ENCODE data around the gene FBN1. TPM values are rescaled to one million over a fixed set of nuclear protein-coding genes. Genes with fewer than 3 reads are reported as not detected.

Gene FBN1
- total and polyA plus RNA-seq, 2 experiments from 2014 or later = 2.1 to 5.3 TPM

GRCh38 chr15:48592933-48593332 is 52.6 kb downstream of the FBN1 start:
- no peaks in the 10 kb centered on the region for H3K9me3 ChIP-seq (ENCODE audit: low read depth)
- no peaks in the 10 kb centered on the region for H3K27me3 ChIP-seq
- no peak overlapping the region for H3K4me3 ChIP-seq
- no peak overlapping the region for H3K27ac ChIP-seq
- TF ChIP-seq, protein P1, sequence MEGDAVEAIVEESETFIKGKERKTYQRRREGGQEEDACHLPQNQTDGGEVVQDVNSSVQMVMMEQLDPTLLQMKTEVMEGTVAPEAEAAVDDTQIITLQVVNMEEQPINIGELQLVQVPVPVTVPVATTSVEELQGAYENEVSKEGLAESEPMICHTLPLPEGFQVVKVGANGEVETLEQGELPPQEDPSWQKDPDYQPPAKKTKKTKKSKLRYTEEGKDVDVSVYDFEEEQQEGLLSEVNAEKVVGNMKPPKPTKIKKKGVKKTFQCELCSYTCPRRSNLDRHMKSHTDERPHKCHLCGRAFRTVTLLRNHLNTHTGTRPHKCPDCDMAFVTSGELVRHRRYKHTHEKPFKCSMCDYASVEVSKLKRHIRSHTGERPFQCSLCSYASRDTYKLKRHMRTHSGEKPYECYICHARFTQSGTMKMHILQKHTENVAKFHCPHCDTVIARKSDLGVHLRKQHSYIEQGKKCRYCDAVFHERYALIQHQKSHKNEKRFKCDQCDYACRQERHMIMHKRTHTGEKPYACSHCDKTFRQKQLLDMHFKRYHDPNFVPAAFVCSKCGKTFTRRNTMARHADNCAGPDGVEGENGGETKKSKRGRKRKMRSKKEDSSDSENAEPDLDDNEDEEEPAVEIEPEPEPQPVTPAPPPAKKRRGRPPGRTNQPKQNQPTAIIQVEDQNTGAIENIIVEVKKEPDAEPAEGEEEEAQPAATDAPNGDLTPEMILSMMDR (IDR thresholded peaks at IDR 0.05; ENCODE audit: low read depth, low read length) = no peak
- no peaks in the 10 kb centered on the region for H3K36me3 ChIP-seq
- DNase-seq (ENCODE audit: low read depth in 1 of 2, low spot score in 1 of 2) = peak in 1 of 2 donors; percentile 35
- peaks cover 12% of the 10 kb centered on the region for H3K4me1 ChIP-seq (ENCODE audit: low read depth)

DNA sequence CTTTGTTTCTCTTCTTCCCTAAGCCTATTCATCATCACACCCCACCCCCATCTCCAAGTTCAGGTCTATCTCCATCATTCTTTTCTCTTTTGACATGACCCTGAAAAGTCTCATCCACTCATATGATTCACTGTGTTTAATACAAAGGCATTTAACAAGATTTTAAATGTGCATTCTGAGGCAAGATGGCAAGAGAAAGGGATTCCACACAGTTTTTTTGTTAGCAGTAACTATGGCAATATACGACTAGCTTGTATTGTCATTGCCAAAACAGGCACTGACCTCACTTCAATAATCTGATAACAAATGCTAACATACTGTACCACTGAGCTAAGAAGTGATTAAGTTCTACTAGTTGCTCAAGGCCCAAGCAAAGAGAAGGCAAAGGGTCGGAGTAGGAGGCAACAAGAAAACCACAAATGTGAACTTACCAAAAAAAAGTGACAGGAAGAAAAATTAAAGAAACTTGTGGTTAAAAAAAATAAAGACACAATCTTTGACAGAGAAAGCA is 53.2 kb downstream of the FBN1 start:
- Histone ChIP-seq H3K4me1 (ENCODE audit: low read depth) (peaks cover 12% of the 10 kb centered on the region), H3K27me3 (no peaks in the 10 kb centered on the region), H3K9me3 (ENCODE audit: low read depth) (no peaks in the 10 kb centered on the region), H3K36me3 (no peaks in the 10 kb centered on the region), H3K27ac (no peak overlapping the region), H3K4me3 (no peak overlapping the region)
- DNase-seq (ENCODE audit: low read depth in 1 of 2, low spot score in 1 of 2) = peak in 1 of 2 donors; percentile 99
- TF ChIP-seq, protein P1 (IDR thresholded peaks at IDR 0.05; ENCODE audit: low read depth, low read length) = no peak

- no peaks in the 10 kb centered on the region for H3K36me3 ChIP-seq
- H3K4me1 ChIP-seq (ENCODE audit: low read depth) = peaks cover 12% of the 10 kb centered on the region
- H3K27me3 ChIP-seq = no peaks in the 10 kb centered on the region
- peak; percentile 55 to 72 for DNase-seq (ENCODE audit: low read depth in 1 of 2, low spot score in 1 of 2)
- TF ChIP-seq, protein P1 (IDR thresholded peaks at IDR 0.05; ENCODE audit: low read depth, low read length) = no peak
- H3K27ac ChIP-seq = no peak overlapping the region
- H3K4me3 ChIP-seq = no peak overlapping the region
- no peaks in the 10 kb centered on the region for H3K9me3 ChIP-seq (ENCODE audit: low read depth)
Observed at GRCh38 chr15:48590723-48591122, 54.8 kb downstream of the FBN1 start.

- H3K4me3 ChIP-seq = no peak overlapping the region
- H3K9me3 ChIP-seq (ENCODE audit: low read depth) = no peaks in the 10 kb centered on the region
- peaks cover under 1% of the 10 kb centered on the region for H3K4me1 ChIP-seq (ENCODE audit: low read depth)
- no peaks in the 10 kb centered on the region for H3K27me3 ChIP-seq
- no peak for DNase-seq (ENCODE audit: low read depth in 1 of 2, low spot score in 1 of 2)
- H3K36me3 ChIP-seq = no peaks in the 10 kb centered on the region
- TF ChIP-seq, protein P1 (IDR thresholded peaks at IDR 0.05; ENCODE audit: low read depth, low read length) = no peak
- H3K27ac ChIP-seq = no peak overlapping the region
Observed at GRCh38 chr15:48584812-48585563, 60.5 kb downstream of the FBN1 start.

DNA sequence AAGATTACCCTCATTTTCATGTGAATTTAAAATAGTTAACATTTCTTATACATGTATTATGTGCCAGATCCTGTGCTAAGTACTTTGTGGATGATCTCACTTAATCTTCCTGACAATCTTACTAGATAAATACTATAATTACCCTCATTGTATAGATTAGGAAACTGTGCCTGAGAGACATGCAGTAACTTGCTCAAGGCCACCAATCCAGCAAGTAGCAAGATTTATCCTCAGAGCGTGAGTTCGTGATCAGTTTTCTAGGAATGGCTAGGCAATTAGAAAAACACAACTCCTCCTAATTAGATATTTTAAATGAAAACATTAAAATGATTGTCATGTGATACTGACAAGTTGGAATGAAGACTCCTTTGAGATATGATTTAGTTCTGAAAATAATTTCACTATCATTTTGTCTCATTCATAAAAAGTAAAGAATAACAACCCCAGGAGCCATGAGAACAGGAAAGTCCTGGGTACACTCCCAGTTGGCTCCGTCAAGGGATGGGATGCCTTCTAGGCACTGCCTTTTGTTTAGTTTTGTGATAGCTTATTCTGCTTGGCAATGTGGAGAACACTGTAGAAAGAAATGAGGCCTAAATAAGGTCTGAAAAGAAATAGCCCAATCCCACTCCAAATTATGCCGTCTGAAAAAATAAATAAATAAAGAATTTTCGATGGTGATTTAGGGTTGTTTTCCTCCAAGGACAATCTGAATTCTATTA is 61.3 kb downstream of the FBN1 start:
- no peaks in the 10 kb centered on the region for H3K9me3 ChIP-seq (ENCODE audit: low read depth)
- H3K36me3 ChIP-seq = no peaks in the 10 kb centered on the region
- H3K27me3 ChIP-seq = no peaks in the 10 kb centered on the region
- H3K4me3 ChIP-seq = no peak overlapping the region
- TF ChIP-seq, protein P1 (IDR thresholded peaks at IDR 0.05; ENCODE audit: low read depth, low read length) = no peak
- DNase-seq (ENCODE audit: low read depth in 1 of 2, low spot score in 1 of 2) = no peak
- no peaks in the 10 kb centered on the region for H3K4me1 ChIP-seq (ENCODE audit: low read depth)
- H3K27ac ChIP-seq = no peak overlapping the region
